ENCODE data around the gene DNM3. TPM values are rescaled to one million over a fixed set of nuclear protein-coding genes. Genes with fewer than 3 reads are reported as not detected.

DNM3 gene
- total RNA-seq, 1 donor: 0.72 TPM

DNA sequence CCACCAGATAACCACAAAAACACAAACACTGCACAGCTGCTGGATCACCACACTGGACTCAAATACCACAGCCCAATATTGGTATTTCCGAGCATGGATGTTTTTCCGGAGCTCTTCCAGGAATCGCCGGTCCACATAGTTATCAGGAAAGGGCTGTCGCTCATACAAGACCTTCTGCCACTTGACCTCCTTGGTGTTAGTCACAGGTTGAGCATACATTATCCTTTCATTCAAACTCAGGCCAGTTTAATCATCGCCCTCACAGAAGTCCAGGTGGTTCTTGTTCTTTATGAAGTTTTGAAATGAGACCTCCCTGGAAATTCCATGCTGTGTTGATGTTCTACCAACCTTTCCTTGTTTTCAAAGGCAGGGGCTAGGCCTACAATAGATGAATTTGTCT lies 601.1 kb downstream of the DNM3 start:
- H3K36me3 ChIP-seq (ENCODE audit: insufficient read depth, low read length): peaks cover 8% of the 10 kb centered on the region
- H3K27me3 ChIP-seq (ENCODE audit: insufficient read depth, low read length): no peaks in the 10 kb centered on the region
- H3K4me2 ChIP-seq (ENCODE audit: insufficient read depth, low read length): peak overlapping the region; percentile 86
- H3K27ac ChIP-seq (ENCODE audit: low read depth, low read length): no peak overlapping the region
- peaks cover 5% of the 10 kb centered on the region for H3K4me1 ChIP-seq (ENCODE audit: insufficient read depth, low read length)
- H4K20me1 ChIP-seq (ENCODE audit: insufficient read depth, low read length): no peaks in the 10 kb centered on the region
- peaks cover 42% of the 10 kb centered on the region for H3K79me2 ChIP-seq (ENCODE audit: insufficient read depth, low read length)
- no peak overlapping the region for H3K4me3 ChIP-seq (ENCODE audit: insufficient read depth, low read length)
- no peak overlapping the region for H2AFZ ChIP-seq (ENCODE audit: low read length)
- TF ChIP-seq, protein P1, sequence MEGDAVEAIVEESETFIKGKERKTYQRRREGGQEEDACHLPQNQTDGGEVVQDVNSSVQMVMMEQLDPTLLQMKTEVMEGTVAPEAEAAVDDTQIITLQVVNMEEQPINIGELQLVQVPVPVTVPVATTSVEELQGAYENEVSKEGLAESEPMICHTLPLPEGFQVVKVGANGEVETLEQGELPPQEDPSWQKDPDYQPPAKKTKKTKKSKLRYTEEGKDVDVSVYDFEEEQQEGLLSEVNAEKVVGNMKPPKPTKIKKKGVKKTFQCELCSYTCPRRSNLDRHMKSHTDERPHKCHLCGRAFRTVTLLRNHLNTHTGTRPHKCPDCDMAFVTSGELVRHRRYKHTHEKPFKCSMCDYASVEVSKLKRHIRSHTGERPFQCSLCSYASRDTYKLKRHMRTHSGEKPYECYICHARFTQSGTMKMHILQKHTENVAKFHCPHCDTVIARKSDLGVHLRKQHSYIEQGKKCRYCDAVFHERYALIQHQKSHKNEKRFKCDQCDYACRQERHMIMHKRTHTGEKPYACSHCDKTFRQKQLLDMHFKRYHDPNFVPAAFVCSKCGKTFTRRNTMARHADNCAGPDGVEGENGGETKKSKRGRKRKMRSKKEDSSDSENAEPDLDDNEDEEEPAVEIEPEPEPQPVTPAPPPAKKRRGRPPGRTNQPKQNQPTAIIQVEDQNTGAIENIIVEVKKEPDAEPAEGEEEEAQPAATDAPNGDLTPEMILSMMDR (IDR thresholded peaks at IDR 0.05; ENCODE audit: extremely low read depth, low read depth, low read length): no peak
- DNase-seq (ENCODE audit: insufficient read length, low spot score, missing footprints): no peak
- H3K9me3 ChIP-seq (ENCODE audit: low read depth, low read length): no peaks in the 10 kb centered on the region

DNA sequence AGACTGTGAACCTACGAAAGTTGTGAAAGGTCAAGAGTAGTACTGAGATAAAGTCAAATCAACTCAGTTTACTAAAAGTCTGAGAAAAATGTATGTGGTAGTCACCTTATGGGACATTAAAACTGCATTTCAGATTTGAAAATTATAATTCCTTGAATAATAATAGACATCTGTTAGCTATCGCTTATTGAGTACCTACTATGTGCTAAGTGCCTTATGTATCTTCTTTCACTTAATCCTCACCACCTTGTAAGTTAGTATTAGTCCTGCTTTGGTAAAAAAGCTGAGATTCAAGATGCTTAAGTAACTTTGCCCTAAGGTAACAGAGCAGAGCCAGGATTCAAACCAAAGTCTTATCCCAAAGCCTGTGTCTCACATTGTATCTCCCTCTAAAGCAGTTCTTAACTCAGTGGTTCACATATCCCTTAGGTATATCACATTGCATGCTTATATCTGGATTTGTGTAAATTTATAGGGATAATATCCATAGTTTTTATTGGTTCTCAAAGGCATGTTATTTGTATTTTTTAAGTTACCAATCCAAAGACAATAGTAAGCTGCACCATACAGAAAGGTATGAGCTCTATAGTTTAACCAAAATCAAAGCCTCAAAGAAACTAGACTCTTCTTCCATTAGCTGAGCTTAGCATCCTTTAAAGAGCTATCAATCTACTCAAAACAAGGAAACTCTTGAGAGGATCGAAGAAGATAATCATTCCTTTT lies 601.7 kb downstream of the DNM3 start:
- Histone ChIP-seq H4K20me1 (ENCODE audit: insufficient read depth, low read length) (no peaks in the 10 kb centered on the region), H3K36me3 (ENCODE audit: insufficient read depth, low read length) (peaks cover 8% of the 10 kb centered on the region), H3K27me3 (ENCODE audit: insufficient read depth, low read length) (no peaks in the 10 kb centered on the region), H3K27ac (ENCODE audit: low read depth, low read length) (peak overlapping the region; percentile 69), H3K79me2 (ENCODE audit: insufficient read depth, low read length) (peaks cover 42% of the 10 kb centered on the region), H3K9me3 (ENCODE audit: low read depth, low read length) (no peaks in the 10 kb centered on the region), H3K4me3 (ENCODE audit: insufficient read depth, low read length) (peak overlapping the region; percentile 87), H2AFZ (ENCODE audit: low read length) (peak overlapping the region; percentile 94), H3K4me1 (ENCODE audit: insufficient read depth, low read length) (peaks cover 5% of the 10 kb centered on the region), H3K4me2 (ENCODE audit: insufficient read depth, low read length) (peak overlapping the region; percentile 86)
- DNase-seq (ENCODE audit: insufficient read length, low spot score, missing footprints): no peak
- TF ChIP-seq, protein P1 (IDR thresholded peaks at IDR 0.05; ENCODE audit: extremely low read depth, low read depth, low read length): no peak

DNA sequence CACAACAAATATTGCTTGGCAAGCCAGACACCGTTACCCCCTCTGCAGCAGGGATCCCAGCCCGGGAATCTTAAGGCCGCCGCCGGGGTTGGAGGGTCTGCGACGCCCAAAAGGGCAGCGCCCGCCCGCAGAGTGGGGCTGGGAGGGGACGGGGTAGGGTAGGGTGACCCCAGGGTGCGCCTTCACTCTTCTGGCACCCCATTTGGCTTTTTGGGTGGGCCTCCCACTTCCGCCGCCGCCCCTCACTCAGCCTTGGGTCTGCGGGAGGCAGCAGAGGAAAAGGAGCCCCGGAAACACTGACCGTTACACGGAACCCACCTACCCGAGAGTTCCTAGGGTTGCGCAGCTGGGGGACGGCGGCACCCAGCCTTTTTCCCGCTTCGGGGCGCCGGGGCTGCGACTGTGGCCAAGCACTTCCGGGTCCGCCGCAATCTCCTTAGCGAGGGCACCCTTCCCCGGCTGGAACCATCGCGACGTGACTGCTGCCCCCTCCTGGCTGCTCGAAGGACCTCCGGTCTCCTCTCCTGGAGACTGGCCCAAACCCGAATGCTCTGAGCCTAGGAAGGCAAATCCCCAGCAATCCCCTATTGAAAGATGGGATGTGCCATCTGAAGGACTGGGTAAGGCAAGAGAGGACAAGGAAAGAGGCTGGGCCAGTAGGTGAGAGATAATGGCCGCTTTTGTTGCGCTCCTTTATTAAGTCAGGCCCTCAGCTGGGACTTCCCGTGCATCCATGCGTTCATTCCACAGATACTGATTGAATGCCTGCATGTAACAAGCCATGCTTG lies 602.6 kb downstream of the DNM3 start, which contains the start of gene PIGC:
PIGC (minus strand) TSS at position 404 of the 788 bp plus-strand sequence. CDS start 1,447 bp downstream, outside the sequence.
- H3K4me3 ChIP-seq (ENCODE audit: insufficient read depth, low read length): peak within 1 kb of the TSS; percentile 87
- peak within 1 kb of the TSS; percentile 86 for H3K4me2 ChIP-seq (ENCODE audit: insufficient read depth, low read length)
- TF ChIP-seq, protein P1 (IDR thresholded peaks at IDR 0.05; ENCODE audit: extremely low read depth, low read depth, low read length): peak; percentile 93
- H3K79me2 ChIP-seq (ENCODE audit: insufficient read depth, low read length): peaks cover 42% of the 10 kb centered on the region
- peak within 1 kb of the TSS; percentile 94 for H2AFZ ChIP-seq (ENCODE audit: low read length)
- H3K27me3 ChIP-seq (ENCODE audit: insufficient read depth, low read length): no peaks in the 10 kb centered on the region
- H3K36me3 ChIP-seq (ENCODE audit: insufficient read depth, low read length): peaks cover 8% of the 10 kb centered on the region
- H3K9me3 ChIP-seq (ENCODE audit: low read depth, low read length): no peaks in the 10 kb centered on the region
- H4K20me1 ChIP-seq (ENCODE audit: insufficient read depth, low read length): no peaks in the 10 kb centered on the region
- DNase-seq (ENCODE audit: insufficient read length, low spot score, missing footprints): peak; percentile 95
- peaks cover 5% of the 10 kb centered on the region for H3K4me1 ChIP-seq (ENCODE audit: insufficient read depth, low read length)
- H3K27ac ChIP-seq (ENCODE audit: low read depth, low read length): peak within 1 kb of the TSS; percentile 69

DNA sequence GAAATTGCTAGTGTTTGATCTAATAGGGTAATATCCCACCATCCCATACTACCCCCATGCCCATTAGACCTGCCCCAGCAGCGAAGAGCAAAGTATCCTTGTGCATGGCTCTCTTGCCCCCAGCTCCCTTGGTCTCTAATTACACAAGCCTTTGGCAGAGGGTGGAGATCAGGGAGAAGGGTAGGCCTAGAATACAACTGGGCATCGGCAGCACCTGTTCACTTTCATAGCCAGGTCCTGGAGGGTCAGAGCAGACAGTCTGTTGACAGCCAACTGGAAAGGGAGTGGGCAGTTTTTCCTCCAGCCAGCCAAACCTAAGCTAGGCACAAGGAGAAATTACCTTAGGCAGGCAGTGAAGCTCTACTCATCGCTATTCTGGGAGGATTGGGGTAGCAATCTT lies 605.2 kb downstream of the DNM3 start:
- peaks cover 18% of the 10 kb centered on the region for H3K4me1 ChIP-seq (ENCODE audit: insufficient read depth, low read length)
- H3K79me2 ChIP-seq (ENCODE audit: insufficient read depth, low read length): peaks cover 23% of the 10 kb centered on the region
- no peaks in the 10 kb centered on the region for H4K20me1 ChIP-seq (ENCODE audit: insufficient read depth, low read length)
- H3K4me2 ChIP-seq (ENCODE audit: insufficient read depth, low read length): no peak overlapping the region
- H3K36me3 ChIP-seq (ENCODE audit: insufficient read depth, low read length): peaks cover 5% of the 10 kb centered on the region
- no peak overlapping the region for H3K4me3 ChIP-seq (ENCODE audit: insufficient read depth, low read length)
- H3K27ac ChIP-seq (ENCODE audit: low read depth, low read length): no peak overlapping the region
- H3K27me3 ChIP-seq (ENCODE audit: insufficient read depth, low read length): no peaks in the 10 kb centered on the region
- TF ChIP-seq, protein P1 (IDR thresholded peaks at IDR 0.05; ENCODE audit: extremely low read depth, low read depth, low read length): no peak
- no peak overlapping the region for H2AFZ ChIP-seq (ENCODE audit: low read length)
- no peaks in the 10 kb centered on the region for H3K9me3 ChIP-seq (ENCODE audit: low read depth, low read length)
- no peak for DNase-seq (ENCODE audit: insufficient read length, low spot score, missing footprints)

Measured in osteoblast (primary cell).